ENCODE measurements around the gene STAT4. TPM values are rescaled to one million over a fixed set of nuclear protein-coding genes. Genes with fewer than 3 reads are reported as not detected.

STAT4 gene
- total RNA-seq, 2 donors from 2014 or later = 3.2 to 8.8 TPM

DNA sequence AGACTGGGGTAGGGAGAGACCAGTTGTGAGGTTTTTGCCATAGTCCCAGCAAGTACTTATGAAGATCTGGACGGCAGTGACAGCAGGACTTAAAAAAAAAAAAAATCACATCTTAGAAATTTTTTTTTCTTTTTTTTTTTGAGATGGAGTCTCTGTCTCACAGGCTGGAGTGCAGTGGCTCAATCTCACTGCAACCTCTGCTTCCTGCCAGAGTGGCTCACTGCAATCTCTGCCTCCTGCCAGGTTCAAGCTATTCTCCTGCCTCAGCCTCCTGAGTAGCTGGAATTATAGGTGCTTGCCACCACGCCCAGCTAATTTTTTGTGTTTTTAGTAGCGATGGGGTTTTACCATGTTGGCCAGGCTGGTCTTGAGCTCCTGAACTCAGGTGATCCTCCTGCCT lies 22.4 kb upstream of the STAT4 start:
- Histone ChIP-seq H3K9me3 (ENCODE audit: control insufficient read depth, low read length) (no peaks in the 10 kb centered on the region), H3K9ac (ENCODE audit: extremely low read depth, low read length, poor library complexity, severe bottlenecking) (no peak overlapping the region), H3K27me3 (ENCODE audit: control insufficient read depth, insufficient read depth, low read length, poor library complexity, severe bottlenecking) (no peaks in the 10 kb centered on the region), H3K27ac (ENCODE audit: low read depth, low read length) (no peak overlapping the region), H3K4me3 (ENCODE audit: low read length) (no peak overlapping the region), H3K36me3 (ENCODE audit: control insufficient read depth, insufficient read depth, low read length) (no peaks in the 10 kb centered on the region), H3K4me1 (ENCODE audit: control insufficient read depth, insufficient read depth, low read length) (peaks cover 25% of the 10 kb centered on the region)
- Mint-ChIP-seq H3K4me1 (peaks cover 74% of the 10 kb centered on the region), H3K4me3 (no peak overlapping the region), H3K27me3 (ENCODE audit: insufficient read depth) (no peaks in the 10 kb centered on the region), H3K9me3 (no peaks in the 10 kb centered on the region), H3K27ac (no peak overlapping the region), H3K36me3 (ENCODE audit: low read depth) (no peaks in the 10 kb centered on the region)
- TF ChIP-seq, protein P1, sequence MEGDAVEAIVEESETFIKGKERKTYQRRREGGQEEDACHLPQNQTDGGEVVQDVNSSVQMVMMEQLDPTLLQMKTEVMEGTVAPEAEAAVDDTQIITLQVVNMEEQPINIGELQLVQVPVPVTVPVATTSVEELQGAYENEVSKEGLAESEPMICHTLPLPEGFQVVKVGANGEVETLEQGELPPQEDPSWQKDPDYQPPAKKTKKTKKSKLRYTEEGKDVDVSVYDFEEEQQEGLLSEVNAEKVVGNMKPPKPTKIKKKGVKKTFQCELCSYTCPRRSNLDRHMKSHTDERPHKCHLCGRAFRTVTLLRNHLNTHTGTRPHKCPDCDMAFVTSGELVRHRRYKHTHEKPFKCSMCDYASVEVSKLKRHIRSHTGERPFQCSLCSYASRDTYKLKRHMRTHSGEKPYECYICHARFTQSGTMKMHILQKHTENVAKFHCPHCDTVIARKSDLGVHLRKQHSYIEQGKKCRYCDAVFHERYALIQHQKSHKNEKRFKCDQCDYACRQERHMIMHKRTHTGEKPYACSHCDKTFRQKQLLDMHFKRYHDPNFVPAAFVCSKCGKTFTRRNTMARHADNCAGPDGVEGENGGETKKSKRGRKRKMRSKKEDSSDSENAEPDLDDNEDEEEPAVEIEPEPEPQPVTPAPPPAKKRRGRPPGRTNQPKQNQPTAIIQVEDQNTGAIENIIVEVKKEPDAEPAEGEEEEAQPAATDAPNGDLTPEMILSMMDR (conservative IDR thresholded peaks at IDR 0.05) = no peak
- DNase-seq = no peak
- 93% methylated on average over 3 of the region's 3 CpGs; no CpG with 5 or more reads in 1 of the 2 experiments for WGBS, 2 experiments (ENCODE audit: insufficient coverage in 1 of 2, insufficient read length in 1 of 2)

DNA sequence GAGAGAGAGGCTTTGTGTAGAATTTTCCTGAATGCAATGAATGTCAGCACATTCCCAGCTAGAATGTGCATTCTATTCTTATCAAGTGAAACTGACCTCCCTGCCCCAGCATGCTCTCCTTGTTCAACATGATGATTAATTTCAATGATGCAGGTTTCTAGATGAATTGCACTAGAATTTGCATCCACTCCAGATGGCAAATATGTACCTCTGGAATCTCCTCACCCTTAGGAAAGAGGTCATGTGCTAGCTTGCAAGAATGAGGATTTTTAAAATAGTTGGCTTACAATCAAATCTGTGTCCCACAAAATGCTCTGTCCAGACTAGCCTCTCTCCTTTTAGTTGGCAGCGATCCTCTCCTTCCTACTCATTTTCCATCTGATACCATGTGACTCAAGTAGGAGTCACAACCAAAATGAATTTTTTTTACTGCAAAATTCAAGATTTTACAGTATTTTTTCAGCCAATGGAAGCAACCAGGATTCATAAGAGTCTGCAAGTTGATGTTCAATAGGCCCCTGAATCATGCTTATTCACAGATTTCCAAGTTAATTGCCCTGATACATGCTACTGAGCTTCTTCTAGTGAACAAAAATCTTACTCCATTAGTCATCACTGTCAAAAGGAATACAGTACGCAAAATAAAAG lies 21.0 kb upstream of the STAT4 start:
- Mint-ChIP-seq H3K27me3 (ENCODE audit: insufficient read depth) (no peaks in the 10 kb centered on the region), H3K27ac (no peak overlapping the region), H3K9me3 (no peaks in the 10 kb centered on the region), H3K4me3 (no peak overlapping the region), H3K36me3 (ENCODE audit: low read depth) (no peaks in the 10 kb centered on the region), H3K4me1 (peaks cover 71% of the 10 kb centered on the region)
- WGBS, 2 experiments (ENCODE audit: insufficient coverage in 1 of 2, insufficient read length in 1 of 2) = 90 to 94% methylated on average over 2 of the region's 2 CpGs
- Histone ChIP-seq H3K27ac (ENCODE audit: low read depth, low read length) (no peak overlapping the region), H3K4me1 (ENCODE audit: control insufficient read depth, insufficient read depth, low read length) (peaks cover 25% of the 10 kb centered on the region), H3K27me3 (ENCODE audit: control insufficient read depth, insufficient read depth, low read length, poor library complexity, severe bottlenecking) (no peaks in the 10 kb centered on the region), H3K9me3 (ENCODE audit: control insufficient read depth, low read length) (no peaks in the 10 kb centered on the region), H3K4me3 (ENCODE audit: low read length) (no peak overlapping the region), H3K36me3 (ENCODE audit: control insufficient read depth, insufficient read depth, low read length) (no peaks in the 10 kb centered on the region), H3K9ac (ENCODE audit: extremely low read depth, low read length, poor library complexity, severe bottlenecking) (no peak overlapping the region)
- DNase-seq = no peak
- TF ChIP-seq, protein P1 (conservative IDR thresholded peaks at IDR 0.05) = no peak

DNA sequence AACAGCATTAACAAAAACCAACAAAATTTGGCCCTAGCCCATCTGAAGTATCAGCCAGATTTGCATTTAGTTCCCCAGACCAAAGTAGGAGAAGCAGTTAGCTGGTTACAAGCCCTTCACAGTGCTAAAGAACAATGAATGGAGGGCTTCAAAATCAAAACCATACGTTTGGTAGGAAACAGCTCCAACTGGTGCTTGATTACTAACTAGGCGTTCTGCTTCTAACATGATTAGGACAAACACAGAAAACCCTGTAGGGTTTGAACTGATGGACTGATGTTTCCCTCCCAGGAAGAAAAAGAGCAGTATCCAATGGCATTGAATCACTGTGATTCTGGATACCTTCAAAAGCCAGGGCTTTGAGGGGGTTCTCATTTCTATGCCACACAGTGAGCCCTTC lies 20.5 kb upstream of the STAT4 start:
- Histone ChIP-seq H3K9ac (ENCODE audit: extremely low read depth, low read length, poor library complexity, severe bottlenecking) (no peak overlapping the region), H3K27ac (ENCODE audit: low read depth, low read length) (no peak overlapping the region), H3K36me3 (ENCODE audit: control insufficient read depth, insufficient read depth, low read length) (no peaks in the 10 kb centered on the region), H3K4me3 (ENCODE audit: low read length) (no peak overlapping the region), H3K4me1 (ENCODE audit: control insufficient read depth, insufficient read depth, low read length) (peaks cover 23% of the 10 kb centered on the region), H3K9me3 (ENCODE audit: control insufficient read depth, low read length) (no peaks in the 10 kb centered on the region), H3K27me3 (ENCODE audit: control insufficient read depth, insufficient read depth, low read length, poor library complexity, severe bottlenecking) (no peaks in the 10 kb centered on the region)
- 80 to 100% methylated on average over 1 to 2 of the region's 2 CpGs for WGBS, 2 experiments (ENCODE audit: insufficient coverage in 1 of 2, insufficient read length in 1 of 2)
- Mint-ChIP-seq H3K27me3 (ENCODE audit: insufficient read depth) (no peaks in the 10 kb centered on the region), H3K4me1 (peaks cover 74% of the 10 kb centered on the region), H3K27ac (no peak overlapping the region), H3K4me3 (no peak overlapping the region), H3K36me3 (ENCODE audit: low read depth) (no peaks in the 10 kb centered on the region), H3K9me3 (no peaks in the 10 kb centered on the region)
- DNase-seq = no peak
- TF ChIP-seq, protein P1 (conservative IDR thresholded peaks at IDR 0.05) = no peak
